ENCODE measurements around the gene EDIL3. TPM values are rescaled to one million over a fixed set of nuclear protein-coding genes. Genes with fewer than 3 reads are reported as not detected.

EDIL3 gene
- total RNA-seq, 2 experiments from 2014 or later: not detected

GRCh38 chr5:83914662-83915418 is 469.8 kb downstream of the EDIL3 start:
- Histone ChIP-seq H3K36me3 (ENCODE audit: insufficient read depth, low read length) (no peaks in the 10 kb centered on the region), H3K4me2 (ENCODE audit: low read length) (no peak overlapping the region), H4K20me1 (ENCODE audit: insufficient read depth, low read length) (no peaks in the 10 kb centered on the region), H3K9me3 (ENCODE audit: low read length) (no peaks in the 10 kb centered on the region), H3K27ac (ENCODE audit: low read depth, low read length, poor library complexity, severe bottlenecking) (no peak overlapping the region), H3K4me1 (ENCODE audit: insufficient read depth, low read length, poor library complexity, severe bottlenecking) (no peaks in the 10 kb centered on the region), H3K9me2 (ENCODE audit: insufficient read depth, low read length) (no peaks in the 10 kb centered on the region), H3K4me3 (ENCODE audit: low read depth, low read length, poor library complexity, severe bottlenecking) (no peak overlapping the region), H3K79me2 (ENCODE audit: insufficient read depth, low read depth, low read length) (no peaks in the 10 kb centered on the region), H2AFZ (ENCODE audit: low read length) (no peak overlapping the region)
- intact Hi-C loops (cut with micrococcal nuclease; ENCODE audit: unreplicated experiment): no loop called here
- POLR2A ChIA-PET: no interaction called here
- no peak for DNase-seq (ENCODE audit: low spot score)
- BruUV-seq (replicated peaks): no TSS peak
- TF ChIP-seq EZH2phosphoT487 (IDR thresholded peaks at IDR 0.05; ENCODE audit: borderline replicate concordance, low read depth, low read length) (no peak), CTCF (conservative IDR thresholded peaks at IDR 0.05; ENCODE audit: low read length) (no peak)
- CTCF ChIA-PET (ENCODE audit: unreplicated experiment): no interaction called here

- no peak for DNase-seq (ENCODE audit: low spot score)
- intact Hi-C loops (cut with micrococcal nuclease; ENCODE audit: unreplicated experiment): no loop called here
- Histone ChIP-seq H3K4me3 (ENCODE audit: low read depth, low read length, poor library complexity, severe bottlenecking) (no peak overlapping the region), H3K9me3 (ENCODE audit: low read length) (no peaks in the 10 kb centered on the region), H2AFZ (ENCODE audit: low read length) (no peak overlapping the region), H3K4me2 (ENCODE audit: low read length) (no peak overlapping the region), H3K36me3 (ENCODE audit: insufficient read depth, low read length) (no peaks in the 10 kb centered on the region), H3K27ac (ENCODE audit: low read depth, low read length, poor library complexity, severe bottlenecking) (no peak overlapping the region), H3K79me2 (ENCODE audit: insufficient read depth, low read depth, low read length) (no peaks in the 10 kb centered on the region), H3K9me2 (ENCODE audit: insufficient read depth, low read length) (no peaks in the 10 kb centered on the region), H4K20me1 (ENCODE audit: insufficient read depth, low read length) (no peaks in the 10 kb centered on the region), H3K4me1 (ENCODE audit: insufficient read depth, low read length, poor library complexity, severe bottlenecking) (no peaks in the 10 kb centered on the region)
- POLR2A ChIA-PET: no interaction called here
- TF ChIP-seq CTCF (conservative IDR thresholded peaks at IDR 0.05; ENCODE audit: low read length) (no peak), EZH2phosphoT487 (IDR thresholded peaks at IDR 0.05; ENCODE audit: borderline replicate concordance, low read depth, low read length) (no peak)
- CTCF ChIA-PET (ENCODE audit: unreplicated experiment): no interaction called here
- no TSS peak for BruUV-seq (replicated peaks)
These were observed 470.5 kb downstream of the EDIL3 start for GRCh38 chr5:83914199-83914598.

DNA sequence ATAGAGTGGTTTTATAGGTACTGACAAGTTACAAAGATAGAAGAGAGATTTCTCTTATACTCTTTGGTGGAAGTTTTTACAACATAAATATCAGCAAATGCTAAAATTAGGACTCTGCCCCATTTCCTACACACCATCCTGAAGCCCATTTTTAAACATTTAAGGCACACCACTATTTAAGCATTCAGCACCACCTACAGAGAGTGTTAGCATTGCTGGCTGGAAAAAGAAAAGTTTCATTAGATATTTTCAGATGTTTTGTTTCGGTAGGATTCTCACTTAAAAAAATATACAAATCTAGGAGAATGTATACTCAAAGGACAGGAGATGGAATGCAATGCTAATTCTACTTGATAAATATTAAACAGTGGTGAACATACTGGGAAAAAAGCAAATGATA is 471.1 kb downstream of the EDIL3 start:
- Histone ChIP-seq H3K9me3 (ENCODE audit: low read length) (no peaks in the 10 kb centered on the region), H3K9me2 (ENCODE audit: insufficient read depth, low read length) (no peaks in the 10 kb centered on the region), H4K20me1 (ENCODE audit: insufficient read depth, low read length) (no peaks in the 10 kb centered on the region), H3K79me2 (ENCODE audit: insufficient read depth, low read depth, low read length) (no peaks in the 10 kb centered on the region), H3K4me2 (ENCODE audit: low read length) (no peak overlapping the region), H2AFZ (ENCODE audit: low read length) (no peak overlapping the region), H3K4me3 (ENCODE audit: low read depth, low read length, poor library complexity, severe bottlenecking) (no peak overlapping the region), H3K36me3 (ENCODE audit: insufficient read depth, low read length) (no peaks in the 10 kb centered on the region), H3K27ac (ENCODE audit: low read depth, low read length, poor library complexity, severe bottlenecking) (no peak overlapping the region), H3K4me1 (ENCODE audit: insufficient read depth, low read length, poor library complexity, severe bottlenecking) (no peaks in the 10 kb centered on the region)
- CTCF ChIA-PET (ENCODE audit: unreplicated experiment): no interaction called here
- TF ChIP-seq EZH2phosphoT487 (IDR thresholded peaks at IDR 0.05; ENCODE audit: borderline replicate concordance, low read depth, low read length) (no peak), CTCF (conservative IDR thresholded peaks at IDR 0.05; ENCODE audit: low read length) (no peak)
- BruUV-seq (replicated peaks): no TSS peak
- POLR2A ChIA-PET: no interaction called here
- intact Hi-C loops (cut with micrococcal nuclease; ENCODE audit: unreplicated experiment): no loop called here
- no peak for DNase-seq (ENCODE audit: low spot score)
